ENCODE results near the gene CD96. TPM values are rescaled to one million over a fixed set of nuclear protein-coding genes. Genes with fewer than 3 reads are reported as not detected.
"Not testable (repeated sequence)": the region's sequence is repeated elsewhere in the genome, so short reads cannot be mapped to it uniquely, and the experiment has no call there.

CD96 gene
- total and polyA plus RNA-seq, 9 donors, result 0.13 to 3.0 (median 0.72) TPM

GRCh38 chr3:111668326-111668725, 126.3 kb downstream of the CD96 start:
- no peak overlapping the region for H3K4me3 ChIP-seq
- H3K27me3 ChIP-seq, result no peaks in the 10 kb centered on the region
- intact Hi-C loops (cut with DNase I), result loop anchor here in 1 of 4 donors (5.0 kb wide), 1 partner anchor 344 kb away; no protein-coding TSS in a partner anchor
- TF ChIP-seq POLR2A (IDR thresholded peaks at IDR 0.05) (no peak), EP300 (IDR thresholded peaks at IDR 0.05) (no peak), CTCF (IDR thresholded peaks at IDR 0.05) (no peak)
- no peaks in the 10 kb centered on the region for H3K36me3 ChIP-seq
- no peaks in the 10 kb centered on the region for H3K4me1 ChIP-seq (ENCODE audit: insufficient read depth)
- H3K9me3 ChIP-seq, result no peaks in the 10 kb centered on the region
- no peak overlapping the region for H3K27ac ChIP-seq
- no peak for DNase-seq

GRCh38 chr3:111668888-111669488, 127.0 kb downstream of the CD96 start:
- H3K4me1 ChIP-seq (ENCODE audit: insufficient read depth), result peaks cover 1% of the 10 kb centered on the region
- no peaks in the 10 kb centered on the region for H3K9me3 ChIP-seq
- H3K27ac ChIP-seq, result no peak overlapping the region
- 32 to 35% (median 34%) methylated on average over 5 of the region's 5 CpGs for WGBS, 3 donors
- no peaks in the 10 kb centered on the region for H3K27me3 ChIP-seq
- no peaks in the 10 kb centered on the region for H3K36me3 ChIP-seq
- DNase-seq, result no peak
- intact Hi-C loops (cut with DNase I), result loop anchor here in 1 of 4 donors (5.0 kb wide), 1 partner anchor 343 kb away; no protein-coding TSS in a partner anchor
- no peak overlapping the region for H3K4me3 ChIP-seq
- TF ChIP-seq POLR2A (IDR thresholded peaks at IDR 0.05) (no peak), CTCF (IDR thresholded peaks at IDR 0.05) (peak; percentile 33 to 65 (median 64))

GRCh38 chr3:111669926-111670630, 128.1 kb downstream of the CD96 start:
- no peak overlapping the region for H3K27ac ChIP-seq
- no peaks in the 10 kb centered on the region for H3K27me3 ChIP-seq
- no peaks in the 10 kb centered on the region for H3K9me3 ChIP-seq
- H3K4me3 ChIP-seq, result no peak overlapping the region
- intact Hi-C loops (cut with DNase I), result loop anchor here in 1 of 4 donors (5.0 kb wide), 1 partner anchor 342 kb away; no protein-coding TSS in a partner anchor
- TF ChIP-seq CTCF (IDR thresholded peaks at IDR 0.05), result no peak
- TF ChIP-seq EP300 (IDR thresholded peaks at IDR 0.05), result no peak
- no peak for TF ChIP-seq POLR2A (IDR thresholded peaks at IDR 0.05)
- 73 to 77% (median 74%) methylated on average over 7 of the region's 7 CpGs for WGBS, 3 donors
- DNase-seq, result no peak
- no peaks in the 10 kb centered on the region for H3K36me3 ChIP-seq
- H3K4me1 ChIP-seq (ENCODE audit: insufficient read depth), result peaks cover 1% of the 10 kb centered on the region

GRCh38 chr3:111672461-111672860, 130.5 kb downstream of the CD96 start:
- WGBS, 3 donors, result 77 to 83% (median 77%) methylated on average over 6 of the region's 6 CpGs
- H3K9me3 ChIP-seq; H3K27me3 ChIP-seq; H3K4me1 ChIP-seq (ENCODE audit: insufficient read depth); intact Hi-C loops (cut with DNase I); DNase-seq; H3K4me3 ChIP-seq; H3K27ac ChIP-seq; H3K36me3 ChIP-seq: not testable (repeated sequence)

GRCh38 chr3:111675846-111676210, 133.8 kb downstream of the CD96 start:
- WGBS, 3 donors, result 7 to 25% (median 19%) methylated on average over 1 of the region's 1 CpG
- no peaks in the 10 kb centered on the region for H3K27me3 ChIP-seq
- H3K36me3 ChIP-seq, result no peaks in the 10 kb centered on the region
- TF ChIP-seq POLR2A (IDR thresholded peaks at IDR 0.05) (no peak), EP300 (IDR thresholded peaks at IDR 0.05) (no peak), CTCF (IDR thresholded peaks at IDR 0.05) (no peak)
- H3K4me3 ChIP-seq, result no peak overlapping the region
- H3K27ac ChIP-seq, result no peak overlapping the region
- no peak for DNase-seq
- no peaks in the 10 kb centered on the region for H3K9me3 ChIP-seq
- peaks cover 3% of the 10 kb centered on the region for H3K4me1 ChIP-seq (ENCODE audit: insufficient read depth)
- intact Hi-C loops (cut with DNase I), result no loop called here

All from ovary (tissue), 9 donors.